ENCODE measurements around the gene ZSCAN23.

Gene ZSCAN23

DNA sequence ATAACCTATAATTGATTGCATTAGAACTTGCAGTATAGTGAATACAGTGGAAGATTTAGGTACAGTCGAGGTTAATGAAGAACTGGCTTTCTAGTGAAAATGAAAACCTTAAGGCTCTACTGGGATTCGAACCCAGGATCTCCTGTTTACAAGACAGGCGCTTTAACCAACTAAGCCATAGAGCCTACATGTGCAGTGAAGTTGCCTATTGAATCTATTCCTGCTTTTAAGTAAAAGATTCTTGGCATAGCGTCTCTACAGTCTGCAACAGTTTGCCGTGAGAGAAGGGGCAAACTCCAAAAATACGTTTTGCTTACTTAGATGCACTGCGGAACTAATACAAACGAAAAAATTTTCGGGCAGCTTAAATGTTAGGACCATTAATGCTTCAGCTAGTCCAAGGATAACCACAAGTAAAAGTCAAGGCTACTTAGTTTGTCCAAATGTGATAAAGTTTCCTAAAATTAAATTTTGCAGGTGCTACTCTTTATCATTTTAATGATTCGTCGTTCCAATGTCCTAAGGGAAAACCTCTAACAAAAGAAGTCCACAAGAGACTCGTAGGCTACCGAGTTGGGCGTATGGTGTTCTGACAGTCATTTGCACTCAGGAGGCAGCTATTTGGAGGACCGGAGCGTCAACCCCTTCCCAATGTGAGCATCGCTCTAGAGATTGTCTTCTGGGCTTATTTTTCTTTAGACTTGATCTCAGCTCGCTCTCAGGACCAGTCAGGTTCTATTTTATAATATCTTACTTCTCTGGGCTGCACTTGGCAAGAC lies 31.3 kb upstream of the ZSCAN23 start (continued):
- TF ChIP-seq ZBTB17 (tag by site-specific recombination; IDR thresholded peaks at IDR 0.05) (peak; percentile 66), KLF10 (tag by site-specific recombination; IDR thresholded peaks at IDR 0.05) (peak; percentile 56; the same call in 1 of the 2 replicates), ZNF558 (tag by site-specific recombination; IDR thresholded peaks at IDR 0.05) (peak; percentile 65; the same call in 1 of the 2 replicates), TRIM28 (IDR thresholded peaks at IDR 0.05; ENCODE audit: borderline replicate concordance, low read length) (peak; percentile 75), ZNF629 (tag by site-specific recombination; IDR thresholded peaks at IDR 0.05) (peak; percentile 48; the same call in 1 of the 2 replicates), ZNF138 (tag by site-specific recombination; IDR thresholded peaks at IDR 0.05; ENCODE audit: borderline replicate concordance) (no peak), ZBTB8A (tag by site-specific recombination; IDR thresholded peaks at IDR 0.05) (peak; percentile 37; the same call in 1 of the 2 replicates), ZNF391 (tag by site-specific recombination; IDR thresholded peaks at IDR 0.05; ENCODE audit: borderline replicate concordance, low read depth) (peak; percentile 73; the same call in 1 of the 2 replicates), ZNF660 (tag by site-specific recombination; IDR thresholded peaks at IDR 0.05) (peak; percentile 88), YY2 (tag by site-specific recombination; IDR thresholded peaks at IDR 0.05) (no peak), BCL6B (tag by site-specific recombination; IDR thresholded peaks at IDR 0.05) (0 out of 2 replicates have a peak, but pooled peaks have one; percentile 46), ZNF549 (tag by site-specific recombination; IDR thresholded peaks at IDR 0.05) (peak; percentile 43; the same call in 1 of the 2 replicates), ZNF2 (tag by site-specific recombination; IDR thresholded peaks at IDR 0.05) (peak; percentile 62; the same call in 1 of the 2 replicates), RBAK (tag by site-specific recombination; IDR thresholded peaks at IDR 0.05) (no peak), ZNF366 (tag by site-specific recombination; conservative IDR thresholded peaks at IDR 0.05) (no peak), SP3 (tag by site-specific recombination; IDR thresholded peaks at IDR 0.05) (peak; percentile 10; the same call in 1 of the 2 replicates), ZXDB (tag by site-specific recombination; IDR thresholded peaks at IDR 0.05) (0 out of 2 replicates have a peak, but pooled peaks have one; percentile 34), ZFP37 (tag by site-specific recombination; IDR thresholded peaks at IDR 0.05) (peak; percentile 79; the same call in 1 of the 2 replicates), SCRT1 (tag by site-specific recombination; IDR thresholded peaks at IDR 0.05; ENCODE audit: borderline replicate concordance) (peak; percentile 64; the same call in 1 of the 2 replicates), ZIC2 (tag by site-specific recombination; IDR thresholded peaks at IDR 0.05) (no peak), ZNF561 (tag by site-specific recombination; IDR thresholded peaks at IDR 0.05; ENCODE audit: borderline replicate concordance) (0 out of 2 replicates have a peak, but pooled peaks have one; percentile 39)
- TF ChIP-seq, protein P1, sequence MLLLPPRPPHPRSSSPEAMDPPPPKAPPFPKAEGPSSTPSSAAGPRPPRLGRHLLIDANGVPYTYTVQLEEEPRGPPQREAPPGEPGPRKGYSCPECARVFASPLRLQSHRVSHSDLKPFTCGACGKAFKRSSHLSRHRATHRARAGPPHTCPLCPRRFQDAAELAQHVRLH (tag by site-specific recombination; IDR thresholded peaks at IDR 0.05): peak; percentile 77
- TF ChIP-seq, protein P2, sequence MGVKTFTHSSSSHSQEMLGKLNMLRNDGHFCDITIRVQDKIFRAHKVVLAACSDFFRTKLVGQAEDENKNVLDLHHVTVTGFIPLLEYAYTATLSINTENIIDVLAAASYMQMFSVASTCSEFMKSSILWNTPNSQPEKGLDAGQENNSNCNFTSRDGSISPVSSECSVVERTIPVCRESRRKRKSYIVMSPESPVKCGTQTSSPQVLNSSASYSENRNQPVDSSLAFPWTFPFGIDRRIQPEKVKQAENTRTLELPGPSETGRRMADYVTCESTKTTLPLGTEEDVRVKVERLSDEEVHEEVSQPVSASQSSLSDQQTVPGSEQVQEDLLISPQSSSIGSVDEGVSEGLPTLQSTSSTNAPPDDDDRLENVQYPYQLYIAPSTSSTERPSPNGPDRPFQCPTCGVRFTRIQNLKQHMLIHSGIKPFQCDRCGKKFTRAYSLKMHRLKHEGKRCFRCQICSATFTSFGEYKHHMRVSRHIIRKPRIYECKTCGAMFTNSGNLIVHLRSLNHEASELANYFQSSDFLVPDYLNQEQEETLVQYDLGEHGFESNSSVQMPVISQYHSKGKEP (tag by site-specific recombination; IDR thresholded peaks at IDR 0.05): peak; percentile 50
- TF ChIP-seq, protein P3, sequence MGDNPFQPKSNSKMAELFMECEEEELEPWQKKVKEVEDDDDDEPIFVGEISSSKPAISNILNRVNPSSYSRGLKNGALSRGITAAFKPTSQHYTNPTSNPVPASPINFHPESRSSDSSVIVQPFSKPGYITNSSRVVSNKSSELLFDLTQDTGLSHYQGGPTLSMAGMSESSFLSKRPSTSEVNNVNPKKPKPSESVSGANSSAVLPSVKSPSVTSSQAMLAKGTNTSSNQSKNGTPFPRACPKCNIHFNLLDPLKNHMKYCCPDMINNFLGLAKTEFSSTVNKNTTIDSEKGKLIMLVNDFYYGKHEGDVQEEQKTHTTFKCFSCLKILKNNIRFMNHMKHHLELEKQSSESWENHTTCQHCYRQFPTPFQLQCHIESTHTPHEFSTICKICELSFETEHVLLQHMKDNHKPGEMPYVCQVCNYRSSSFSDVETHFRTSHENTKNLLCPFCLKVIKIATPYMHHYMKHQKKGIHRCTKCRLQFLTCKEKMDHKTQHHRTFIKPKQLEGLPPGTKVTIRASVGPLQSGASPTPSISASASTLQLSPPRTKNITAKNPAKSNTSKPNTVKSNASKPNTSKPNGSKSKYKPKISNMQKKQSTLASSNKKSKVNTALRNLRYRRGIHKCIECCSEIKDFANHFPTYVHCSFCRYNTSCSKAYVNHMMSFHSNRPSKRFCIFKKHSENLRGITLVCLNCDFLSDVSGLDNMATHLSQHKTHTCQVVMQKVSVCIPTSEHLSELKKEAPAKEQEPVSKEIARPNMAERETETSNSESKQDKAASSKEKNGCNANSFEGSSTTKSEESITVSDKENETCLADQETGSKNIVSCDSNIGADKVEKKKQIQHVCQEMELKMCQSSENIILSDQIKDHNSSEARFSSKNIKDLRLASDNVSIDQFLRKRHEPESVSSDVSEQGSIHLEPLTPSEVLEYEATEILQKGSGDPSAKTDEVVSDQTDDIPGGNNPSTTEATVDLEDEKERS (tag by site-specific recombination; IDR thresholded peaks at IDR 0.05): 0 out of 2 replicates have a peak, but pooled peaks have one; percentile 51
- TF ChIP-seq, protein P4, sequence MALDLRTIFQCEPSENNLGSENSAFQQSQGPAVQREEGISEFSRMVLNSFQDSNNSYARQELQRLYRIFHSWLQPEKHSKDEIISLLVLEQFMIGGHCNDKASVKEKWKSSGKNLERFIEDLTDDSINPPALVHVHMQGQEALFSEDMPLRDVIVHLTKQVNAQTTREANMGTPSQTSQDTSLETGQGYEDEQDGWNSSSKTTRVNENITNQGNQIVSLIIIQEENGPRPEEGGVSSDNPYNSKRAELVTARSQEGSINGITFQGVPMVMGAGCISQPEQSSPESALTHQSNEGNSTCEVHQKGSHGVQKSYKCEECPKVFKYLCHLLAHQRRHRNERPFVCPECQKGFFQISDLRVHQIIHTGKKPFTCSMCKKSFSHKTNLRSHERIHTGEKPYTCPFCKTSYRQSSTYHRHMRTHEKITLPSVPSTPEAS (tag by site-specific recombination; IDR thresholded peaks at IDR 0.05): no peak
- TF ChIP-seq, protein P5, sequence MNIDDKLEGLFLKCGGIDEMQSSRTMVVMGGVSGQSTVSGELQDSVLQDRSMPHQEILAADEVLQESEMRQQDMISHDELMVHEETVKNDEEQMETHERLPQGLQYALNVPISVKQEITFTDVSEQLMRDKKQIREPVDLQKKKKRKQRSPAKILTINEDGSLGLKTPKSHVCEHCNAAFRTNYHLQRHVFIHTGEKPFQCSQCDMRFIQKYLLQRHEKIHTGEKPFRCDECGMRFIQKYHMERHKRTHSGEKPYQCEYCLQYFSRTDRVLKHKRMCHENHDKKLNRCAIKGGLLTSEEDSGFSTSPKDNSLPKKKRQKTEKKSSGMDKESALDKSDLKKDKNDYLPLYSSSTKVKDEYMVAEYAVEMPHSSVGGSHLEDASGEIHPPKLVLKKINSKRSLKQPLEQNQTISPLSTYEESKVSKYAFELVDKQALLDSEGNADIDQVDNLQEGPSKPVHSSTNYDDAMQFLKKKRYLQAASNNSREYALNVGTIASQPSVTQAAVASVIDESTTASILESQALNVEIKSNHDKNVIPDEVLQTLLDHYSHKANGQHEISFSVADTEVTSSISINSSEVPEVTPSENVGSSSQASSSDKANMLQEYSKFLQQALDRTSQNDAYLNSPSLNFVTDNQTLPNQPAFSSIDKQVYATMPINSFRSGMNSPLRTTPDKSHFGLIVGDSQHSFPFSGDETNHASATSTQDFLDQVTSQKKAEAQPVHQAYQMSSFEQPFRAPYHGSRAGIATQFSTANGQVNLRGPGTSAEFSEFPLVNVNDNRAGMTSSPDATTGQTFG (tag by site-specific recombination; IDR thresholded peaks at IDR 0.05; ENCODE audit: borderline replicate concordance): no peak
- TF ChIP-seq, protein P6, sequence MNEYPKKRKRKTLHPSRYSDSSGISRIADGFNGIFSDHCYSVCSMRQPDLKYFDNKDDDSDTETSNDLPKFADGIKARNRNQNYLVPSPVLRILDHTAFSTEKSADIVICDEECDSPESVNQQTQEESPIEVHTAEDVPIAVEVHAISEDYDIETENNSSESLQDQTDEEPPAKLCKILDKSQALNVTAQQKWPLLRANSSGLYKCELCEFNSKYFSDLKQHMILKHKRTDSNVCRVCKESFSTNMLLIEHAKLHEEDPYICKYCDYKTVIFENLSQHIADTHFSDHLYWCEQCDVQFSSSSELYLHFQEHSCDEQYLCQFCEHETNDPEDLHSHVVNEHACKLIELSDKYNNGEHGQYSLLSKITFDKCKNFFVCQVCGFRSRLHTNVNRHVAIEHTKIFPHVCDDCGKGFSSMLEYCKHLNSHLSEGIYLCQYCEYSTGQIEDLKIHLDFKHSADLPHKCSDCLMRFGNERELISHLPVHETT (tag by site-specific recombination; IDR thresholded peaks at IDR 0.05): peak; percentile 83
